Activated CD4-positive, alpha-beta memory T cell treated with anti-CD3 and anti-CD28 coated beads for 36 hours (primary cell): ENCODE results near the gene LCE2D. TPM values are rescaled to one million over a fixed set of nuclear protein-coding genes. Genes with fewer than 3 reads are reported as not detected.
"Not testable (repeated sequence)": the region's sequence is repeated elsewhere in the genome, so short reads cannot be mapped to it uniquely, and the experiment has no call there.

Source experiments
- CTCF ChIA-PET: fragments of 350-600 bp; sonication (Branson Sonifier 250); formaldehyde crosslinking; loops from one replicate; lab custom pipeline; 2021; ENCODE audit warnings: antibody characterized with exemption, inconsistent platforms; lab: Charles Lee
- POLR2A ChIA-PET: fragments of 350-600 bp; sonication (Branson Sonifier 250); formaldehyde crosslinking; loops from one replicate; lab custom pipeline; 2021; ENCODE audit warnings: antibody characterized with exemption; lab: Charles Lee
- DNase-seq: peaks from one replicate; pipeline ENCODE4 v3.0.0-alpha.2; 2020
- H3K27ac Mint-ChIP-seq: one replicate; pipeline ENCODE4 v1.8.0; 2021; ENCODE audit warnings: mixed read lengths
- H3K27me3 Mint-ChIP-seq: one replicate; pipeline ENCODE4 v1.8.0; 2021; ENCODE audit warnings: mixed read lengths
- H3K36me3 Mint-ChIP-seq: one replicate; pipeline ENCODE4 v1.8.0; 2021; ENCODE audit warnings: mixed read lengths
- H3K4me1 Mint-ChIP-seq: one replicate; pipeline ENCODE4 v1.8.0; 2021; ENCODE audit warnings: low read depth, mixed read lengths
- H3K4me3 Mint-ChIP-seq: one replicate; pipeline ENCODE4 v1.8.0; 2021; ENCODE audit warnings: mild to moderate bottlenecking, mixed read lengths
- H3K9me3 Mint-ChIP-seq: one replicate; pipeline ENCODE4 v1.8.0; 2021; ENCODE audit warnings: mixed read lengths
- intact Hi-C: fragments of 100-400 bp; cut with micrococcal nuclease; formaldehyde crosslinking; loops from one replicate; pipeline ENCODE4 v1.15.1; 2023
- total RNA-seq, 2 experiments: library from RNA; stranded (reverse); gene quantifications; one replicate each; pipeline ENCODE4 v1.2.3, GENCODE V29; 2021

LCE2D gene
- total RNA-seq, 2 experiments from 2014 or later = not detected

DNA sequence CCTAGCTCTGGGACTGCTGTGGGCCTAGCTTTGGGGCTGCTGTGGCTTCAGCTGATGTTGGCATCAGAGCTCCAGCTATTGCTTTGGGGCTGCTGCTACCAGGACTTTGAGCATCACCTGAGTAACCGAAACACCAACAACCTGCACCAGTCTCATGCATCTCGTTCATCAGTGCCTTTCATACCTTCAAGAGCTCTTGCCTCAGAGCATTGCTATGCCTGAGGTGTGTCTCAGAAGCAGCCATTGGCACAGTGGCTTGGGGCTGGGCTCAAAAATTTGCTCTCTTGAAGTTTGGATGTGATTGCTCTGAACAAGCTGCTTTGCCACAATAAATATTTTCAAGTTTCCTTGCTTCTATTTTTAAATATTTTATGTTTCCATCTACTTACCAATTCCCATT is 6.7 kb upstream of the LCE2D start:
- H3K27ac Mint-ChIP-seq = no peak overlapping the region
- no peaks in the 10 kb centered on the region for H3K36me3 Mint-ChIP-seq
- H3K4me3 Mint-ChIP-seq = no peak overlapping the region
- H3K4me1 Mint-ChIP-seq = peaks cover 3% of the 10 kb centered on the region
- H3K27me3 Mint-ChIP-seq = peaks cover 5% of the 10 kb centered on the region
- ChIA-PET CTCF (interaction anchor here (0.6 kb wide), 1 partner anchor 120 kb away, joined by 3 read pairs; no protein-coding TSS in a partner anchor), POLR2A (no interaction called here)
- intact Hi-C loops = no loop called here
- H3K9me3 Mint-ChIP-seq = no peaks in the 10 kb centered on the region
- DNase-seq = no peak

GRCh38 chr1:152657677-152658076 is 5.5 kb upstream of the LCE2D start:
- H3K36me3 Mint-ChIP-seq = no peaks in the 10 kb centered on the region
- no peaks in the 10 kb centered on the region for H3K9me3 Mint-ChIP-seq
- H3K4me1 Mint-ChIP-seq = peaks cover 3% of the 10 kb centered on the region
- ChIA-PET CTCF (no interaction called here), POLR2A (no interaction called here)
- no peak overlapping the region for H3K4me3 Mint-ChIP-seq
- no peak for DNase-seq
- H3K27me3 Mint-ChIP-seq = peaks cover 2% of the 10 kb centered on the region
- intact Hi-C loops = no loop called here
- H3K27ac Mint-ChIP-seq = no peak overlapping the region

- no peak for DNase-seq
- intact Hi-C loops = no loop called here
- Mint-ChIP-seq H3K36me3 (no peaks in the 10 kb centered on the region), H3K27me3 (peaks cover 2% of the 10 kb centered on the region), H3K4me3 (no peak overlapping the region), H3K4me1 (peaks cover 3% of the 10 kb centered on the region), H3K27ac (no peak overlapping the region), H3K9me3 (no peaks in the 10 kb centered on the region)
- POLR2A ChIA-PET = no interaction called here
- CTCF ChIA-PET = no interaction called here
Observed at GRCh38 chr1:152658649-152659048, 4.5 kb upstream of the LCE2D start.

DNA sequence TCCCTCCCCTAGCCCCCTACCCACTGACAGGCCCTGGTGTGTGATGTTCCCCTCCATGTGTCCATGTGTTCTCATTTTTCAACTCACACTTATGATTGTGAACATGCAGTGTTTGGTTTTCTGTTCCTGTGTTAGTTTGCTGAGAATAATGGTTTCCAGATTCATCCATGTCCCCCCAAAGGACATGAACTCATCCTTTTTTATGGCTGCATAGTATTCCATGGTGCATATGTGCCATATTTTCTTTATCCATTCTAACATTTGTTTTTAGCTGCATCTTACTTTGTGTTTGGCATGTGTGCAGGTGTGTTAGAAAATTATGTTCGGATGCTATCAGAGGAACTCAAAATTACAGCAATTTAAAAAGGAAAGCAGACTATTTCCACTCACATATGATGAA is 3.0 kb downstream of the LCE2D start:
- CTCF ChIA-PET, POLR2A ChIA-PET, DNase-seq, H3K36me3 Mint-ChIP-seq, H3K27ac Mint-ChIP-seq, H3K27me3 Mint-ChIP-seq, H3K9me3 Mint-ChIP-seq, H3K4me1 Mint-ChIP-seq, H3K4me3 Mint-ChIP-seq, intact Hi-C loops: not testable (repeated sequence)

DNA sequence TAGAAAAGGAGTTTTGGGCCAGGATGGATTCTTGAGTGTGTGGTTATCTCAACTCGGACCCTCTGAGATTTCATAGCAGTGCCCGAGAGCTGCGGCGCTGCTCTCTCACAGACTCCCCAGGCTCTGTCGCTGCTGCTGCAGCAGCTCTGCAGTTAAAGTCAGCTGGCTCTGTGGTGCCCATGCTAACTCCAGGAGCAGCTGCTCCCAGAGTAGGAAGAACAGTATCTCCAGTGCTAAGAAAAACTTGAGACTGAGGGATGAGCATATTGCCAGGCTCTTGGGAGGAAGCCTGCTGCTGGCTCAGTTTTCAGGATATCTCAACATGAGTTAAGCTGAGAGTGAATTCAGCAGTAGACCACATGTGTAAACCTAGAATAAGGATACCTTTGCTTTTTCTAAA is 4.5 kb downstream of the LCE2D start:
- ChIA-PET CTCF (interaction anchor here (1.4 kb wide), 1 partner anchor 14 kb away, joined by 4 read pairs; no protein-coding TSS in a partner anchor), POLR2A (no interaction called here)
- H3K4me3 Mint-ChIP-seq = no peak overlapping the region
- no peaks in the 10 kb centered on the region for H3K36me3 Mint-ChIP-seq
- no peak for DNase-seq
- H3K9me3 Mint-ChIP-seq = no peaks in the 10 kb centered on the region
- H3K27me3 Mint-ChIP-seq = peaks cover 4% of the 10 kb centered on the region
- intact Hi-C loops = no loop called here
- H3K27ac Mint-ChIP-seq = no peak overlapping the region
- no peaks in the 10 kb centered on the region for H3K4me1 Mint-ChIP-seq

- Mint-ChIP-seq H3K36me3 (no peaks in the 10 kb centered on the region), H3K27me3 (peaks cover 12% of the 10 kb centered on the region), H3K4me1 (no peaks in the 10 kb centered on the region), H3K27ac (no peak overlapping the region), H3K9me3 (no peaks in the 10 kb centered on the region), H3K4me3 (no peak overlapping the region)
- ChIA-PET CTCF (no interaction called here), POLR2A (no interaction called here)
- intact Hi-C loops = no loop called here
- DNase-seq = no peak
Observed at GRCh38 chr1:152673016-152673415, 9.8 kb downstream of the LCE2D start.

DNA sequence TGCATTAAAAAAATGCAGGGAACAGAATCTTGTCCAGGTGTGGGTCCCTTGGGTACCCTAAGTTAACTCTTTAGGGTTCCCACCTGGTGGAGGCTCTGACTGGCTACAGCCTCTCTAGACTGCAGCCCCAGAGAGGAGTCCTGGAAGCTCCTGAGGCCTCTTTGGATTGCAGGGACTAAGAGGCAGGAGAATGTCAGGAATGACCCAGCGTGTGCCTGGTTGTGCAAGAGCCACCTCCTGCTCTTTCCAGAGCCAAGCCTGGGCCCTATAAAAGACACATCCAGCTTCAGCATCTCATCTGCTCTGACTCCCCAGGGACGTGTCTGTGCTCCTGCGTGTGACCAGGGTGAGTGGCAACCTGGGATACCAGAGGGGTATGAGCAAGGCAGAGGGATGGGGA is 11.8 kb downstream of the LCE2D start, which contains the start of gene LCE2C:
LCE2C (plus strand) TSS at position 297 of the 400 bp plus-strand sequence. CDS start 737 bp downstream, outside the sequence.
- POLR2A ChIA-PET, H3K9me3 Mint-ChIP-seq, H3K36me3 Mint-ChIP-seq, H3K4me1 Mint-ChIP-seq, H3K4me3 Mint-ChIP-seq, intact Hi-C loops, DNase-seq, H3K27ac Mint-ChIP-seq, CTCF ChIA-PET: not testable (repeated sequence)
- peaks cover 21% of the 10 kb centered on the region for H3K27me3 Mint-ChIP-seq

- H3K9me3 Mint-ChIP-seq = no peaks in the 10 kb centered on the region
- ChIA-PET POLR2A (no interaction called here), CTCF (no interaction called here)
- no peak overlapping the region for H3K4me3 Mint-ChIP-seq
- H3K27me3 Mint-ChIP-seq = peaks cover 33% of the 10 kb centered on the region
- intact Hi-C loops = no loop called here
- no peak overlapping the region for H3K27ac Mint-ChIP-seq
- no peaks in the 10 kb centered on the region for H3K4me1 Mint-ChIP-seq
- no peak for DNase-seq
- no peaks in the 10 kb centered on the region for H3K36me3 Mint-ChIP-seq
Observed at GRCh38 chr1:152679459-152679858, 16.3 kb downstream of the LCE2D start.

DNA sequence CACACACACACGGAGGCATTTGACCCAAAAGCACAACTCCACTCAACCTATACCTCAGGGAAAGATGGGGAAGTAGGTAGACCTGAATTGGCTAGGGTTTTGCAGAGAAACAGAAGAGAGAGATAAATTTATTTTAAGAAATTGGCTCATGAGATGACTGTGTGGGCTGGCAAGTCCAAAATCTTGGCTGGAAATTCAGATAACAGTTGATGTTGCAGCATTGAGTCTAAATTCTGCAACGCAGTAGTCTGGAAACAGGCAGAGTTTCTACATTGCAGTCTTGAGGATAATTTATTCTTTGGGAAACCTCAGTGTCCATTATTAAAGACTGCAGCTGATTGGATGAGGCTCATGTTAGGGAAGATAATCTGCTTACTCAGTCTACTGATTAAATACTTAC is 18.4 kb downstream of the LCE2D start:
- CTCF ChIA-PET = no interaction called here

GRCh38 chr1:152683846-152684245 is 20.7 kb downstream of the LCE2D start:
- H3K4me3 Mint-ChIP-seq = no peak overlapping the region
- CTCF ChIA-PET = no interaction called here
- peaks cover 29% of the 10 kb centered on the region for H3K27me3 Mint-ChIP-seq

More for the DNA sequence above, 18.4 kb downstream of the LCE2D start:
- no peak for DNase-seq
- Mint-ChIP-seq H3K27me3 (peaks cover 30% of the 10 kb centered on the region), H3K36me3 (no peaks in the 10 kb centered on the region), H3K27ac (no peak overlapping the region), H3K4me3 (no peak overlapping the region), H3K4me1 (no peaks in the 10 kb centered on the region), H3K9me3 (no peaks in the 10 kb centered on the region)
- intact Hi-C loops = no loop called here
- POLR2A ChIA-PET = no interaction called here

DNA sequence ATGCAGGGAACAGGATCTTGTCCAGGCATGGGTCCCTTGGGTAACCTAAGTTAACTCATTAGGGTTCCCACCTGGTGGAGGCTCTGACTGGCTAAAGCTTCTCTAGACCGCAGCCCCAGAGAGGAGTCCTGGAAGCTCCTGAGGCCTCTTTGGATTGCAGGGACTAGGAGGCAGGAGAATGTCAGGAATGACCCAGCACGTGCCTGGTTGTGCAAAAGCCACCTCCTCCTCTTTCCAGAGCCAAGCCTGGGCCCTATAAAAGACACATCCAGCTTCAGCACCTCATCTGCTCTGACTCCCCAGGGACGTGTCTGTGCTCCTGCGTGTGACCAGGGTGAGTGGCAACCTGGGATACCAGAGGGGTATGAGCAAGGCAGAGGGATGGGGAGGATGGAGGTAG is 22.6 kb downstream of the LCE2D start, which contains the start of gene LCE2B:
LCE2B (plus strand) TSS at position 301 of the 400 bp plus-strand sequence. CDS start 721 bp downstream, outside the sequence.
- H3K36me3 Mint-ChIP-seq, DNase-seq, H3K4me1 Mint-ChIP-seq, H3K27ac Mint-ChIP-seq, intact Hi-C loops, POLR2A ChIA-PET, H3K4me3 Mint-ChIP-seq, H3K9me3 Mint-ChIP-seq, CTCF ChIA-PET: not testable (repeated sequence)
- peaks cover 35% of the 10 kb centered on the region for H3K27me3 Mint-ChIP-seq

More at GRCh38 chr1:152683846-152684245, 20.7 kb downstream of the LCE2D start:
- Mint-ChIP-seq H3K27ac (no peak overlapping the region), H3K36me3 (no peaks in the 10 kb centered on the region), H3K4me1 (no peaks in the 10 kb centered on the region), H3K9me3 (no peaks in the 10 kb centered on the region)
- intact Hi-C loops = no loop called here
- no peak for DNase-seq
- POLR2A ChIA-PET = no interaction called here

DNA sequence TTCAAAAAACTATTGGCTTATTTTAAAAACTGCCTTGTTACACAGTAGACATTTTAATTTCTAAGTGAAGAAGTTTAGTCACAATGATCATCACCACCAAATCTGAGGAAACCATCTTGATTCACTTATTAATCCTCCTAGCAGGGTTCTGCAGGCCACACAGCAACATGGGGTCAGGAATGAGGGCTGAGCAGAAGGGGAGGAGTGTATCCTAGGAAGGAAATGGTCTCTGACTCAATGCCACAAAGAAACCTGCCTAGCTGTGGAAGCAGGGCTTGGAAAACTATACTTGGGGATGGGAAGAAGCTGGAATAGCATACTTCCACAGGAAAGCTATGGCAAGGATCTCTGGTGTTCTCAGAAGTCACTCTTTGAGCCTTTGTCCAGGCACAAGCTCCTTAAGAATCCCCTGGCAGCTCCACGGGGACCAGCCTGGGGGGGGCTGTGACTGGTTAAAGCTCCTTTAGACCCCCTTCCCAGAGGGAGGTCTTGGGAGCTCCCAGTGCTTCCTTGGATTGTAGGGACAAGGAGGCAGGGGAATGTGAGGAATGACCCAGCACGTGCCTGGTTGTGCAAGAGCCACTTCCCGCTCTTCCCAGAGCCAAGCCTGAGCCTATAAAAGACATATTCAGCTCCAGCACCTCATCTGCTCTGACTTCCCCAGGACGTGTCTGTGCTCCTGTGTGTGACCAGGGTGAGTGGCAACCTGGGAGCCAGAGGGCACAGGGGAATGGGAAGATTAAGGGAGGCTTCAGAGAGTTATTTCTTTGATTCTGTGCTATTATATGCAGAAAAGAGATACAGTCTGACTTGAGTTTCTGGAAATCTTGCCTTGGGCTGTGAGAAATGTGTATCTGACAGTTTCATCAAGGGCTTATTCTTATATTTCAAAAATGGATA is 34.8 kb downstream of the LCE2D start, which contains the start of gene LCE2A:
LCE2A (plus strand) TSS at position 645 of the 900 bp plus-strand sequence. CDS start 557 bp downstream, outside the sequence.
- ChIA-PET CTCF (no interaction called here), POLR2A (no interaction called here)
- H3K4me1 Mint-ChIP-seq = no peaks in the 10 kb centered on the region
- H3K27me3 Mint-ChIP-seq = peaks cover 6% of the 10 kb centered on the region
- no peaks in the 10 kb centered on the region for H3K9me3 Mint-ChIP-seq
- intact Hi-C loops = no loop called here
- H3K27ac Mint-ChIP-seq = no peak within 1 kb of the TSS
- H3K4me3 Mint-ChIP-seq = no peak within 1 kb of the TSS
- no peak for DNase-seq
- H3K36me3 Mint-ChIP-seq = no peaks in the 10 kb centered on the region
